OCI-LY1 (cell line): Measurements from ENCODE around the gene ANKS1A.

Source experiments
- EZH2 ChIP-seq: fragments of 200-600 bp; sonication (generic), shearing (Covaris generic); IDR thresholded peaks from 2 replicates; pipeline ENCODE4 v1.8.0; 2017; ENCODE audit warnings: borderline replicate concordance, mixed run types, mild to moderate bottlenecking, antibody characterized with exemption, low read length, moderate library complexity, mixed read lengths
- TF ChIP-seq, protein P1 (sequence below): fragments of 200-600 bp; sonication (generic), shearing (Covaris generic); IDR thresholded peaks from 2 replicates; pipeline ENCODE4 v1.5.1; 2017; ENCODE audit warnings: mild to moderate bottlenecking, antibody characterized with exemption, low read length, moderate library complexity, mixed read lengths

- TF ChIP-seq, protein P1, sequence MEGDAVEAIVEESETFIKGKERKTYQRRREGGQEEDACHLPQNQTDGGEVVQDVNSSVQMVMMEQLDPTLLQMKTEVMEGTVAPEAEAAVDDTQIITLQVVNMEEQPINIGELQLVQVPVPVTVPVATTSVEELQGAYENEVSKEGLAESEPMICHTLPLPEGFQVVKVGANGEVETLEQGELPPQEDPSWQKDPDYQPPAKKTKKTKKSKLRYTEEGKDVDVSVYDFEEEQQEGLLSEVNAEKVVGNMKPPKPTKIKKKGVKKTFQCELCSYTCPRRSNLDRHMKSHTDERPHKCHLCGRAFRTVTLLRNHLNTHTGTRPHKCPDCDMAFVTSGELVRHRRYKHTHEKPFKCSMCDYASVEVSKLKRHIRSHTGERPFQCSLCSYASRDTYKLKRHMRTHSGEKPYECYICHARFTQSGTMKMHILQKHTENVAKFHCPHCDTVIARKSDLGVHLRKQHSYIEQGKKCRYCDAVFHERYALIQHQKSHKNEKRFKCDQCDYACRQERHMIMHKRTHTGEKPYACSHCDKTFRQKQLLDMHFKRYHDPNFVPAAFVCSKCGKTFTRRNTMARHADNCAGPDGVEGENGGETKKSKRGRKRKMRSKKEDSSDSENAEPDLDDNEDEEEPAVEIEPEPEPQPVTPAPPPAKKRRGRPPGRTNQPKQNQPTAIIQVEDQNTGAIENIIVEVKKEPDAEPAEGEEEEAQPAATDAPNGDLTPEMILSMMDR = no peak
- no peak for TF ChIP-seq EZH2
Observed at GRCh38 chr6:35069262-35069661, 180.2 kb downstream of the ANKS1A start.
